ENCODE measurements around the gene ANKRD34A.

DNA sequence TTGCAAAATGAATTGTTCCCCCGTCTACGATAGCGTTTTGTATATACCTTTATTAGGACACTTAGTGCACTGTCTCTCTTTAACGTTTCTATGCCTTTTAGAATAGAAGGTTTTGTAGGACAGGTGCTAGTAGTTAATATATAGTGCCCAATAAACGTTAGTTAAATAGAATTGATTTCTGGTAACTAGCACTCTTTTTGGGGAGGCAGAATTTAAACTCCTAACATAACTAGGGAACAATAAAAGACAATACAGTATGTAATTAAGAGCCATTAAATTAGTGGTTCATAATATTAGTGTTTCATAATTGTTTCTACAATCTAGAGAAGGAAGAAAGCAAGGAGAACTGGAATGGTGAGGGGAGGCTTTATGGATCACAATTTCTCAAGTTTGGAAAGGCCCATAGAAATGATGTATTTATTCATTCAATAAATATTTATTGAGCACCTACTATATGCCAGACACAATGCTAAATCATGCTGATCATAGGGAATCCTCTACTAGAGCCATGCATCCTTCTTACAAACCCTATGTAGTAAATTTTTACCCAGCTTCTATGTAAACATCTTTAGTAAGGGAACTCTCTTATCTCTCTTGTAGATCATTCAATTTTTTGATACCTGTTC is 857 bp upstream of the ANKRD34A start:
- TF ChIP-seq, protein P1, sequence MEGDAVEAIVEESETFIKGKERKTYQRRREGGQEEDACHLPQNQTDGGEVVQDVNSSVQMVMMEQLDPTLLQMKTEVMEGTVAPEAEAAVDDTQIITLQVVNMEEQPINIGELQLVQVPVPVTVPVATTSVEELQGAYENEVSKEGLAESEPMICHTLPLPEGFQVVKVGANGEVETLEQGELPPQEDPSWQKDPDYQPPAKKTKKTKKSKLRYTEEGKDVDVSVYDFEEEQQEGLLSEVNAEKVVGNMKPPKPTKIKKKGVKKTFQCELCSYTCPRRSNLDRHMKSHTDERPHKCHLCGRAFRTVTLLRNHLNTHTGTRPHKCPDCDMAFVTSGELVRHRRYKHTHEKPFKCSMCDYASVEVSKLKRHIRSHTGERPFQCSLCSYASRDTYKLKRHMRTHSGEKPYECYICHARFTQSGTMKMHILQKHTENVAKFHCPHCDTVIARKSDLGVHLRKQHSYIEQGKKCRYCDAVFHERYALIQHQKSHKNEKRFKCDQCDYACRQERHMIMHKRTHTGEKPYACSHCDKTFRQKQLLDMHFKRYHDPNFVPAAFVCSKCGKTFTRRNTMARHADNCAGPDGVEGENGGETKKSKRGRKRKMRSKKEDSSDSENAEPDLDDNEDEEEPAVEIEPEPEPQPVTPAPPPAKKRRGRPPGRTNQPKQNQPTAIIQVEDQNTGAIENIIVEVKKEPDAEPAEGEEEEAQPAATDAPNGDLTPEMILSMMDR (IDR thresholded peaks at IDR 0.05 in 2 of 3, conservative IDR thresholded peaks at IDR 0.05 in 1 of 3; ENCODE audit: borderline replicate concordance in 1 of 3, insufficient read depth in 1 of 3, low read depth in 2 of 3, low read length in 2 of 3) = no peak
- no peak for TF ChIP-seq CEBPB (IDR thresholded peaks at IDR 0.05; ENCODE audit: low read depth)

All from HCT116 (cell line).